Activated CD8-positive, alpha-beta memory T cell treated with anti-CD3 and anti-CD28 coated beads for 48 hours (primary cell): ENCODE measurements around the gene WTIP.
"Not testable (repeated sequence)": the region's sequence is repeated elsewhere in the genome, so short reads cannot be mapped to it uniquely, and the experiment has no call there.

Experiments used
- DNase-seq, 3 experiments: peaks; one replicate each; pipeline ENCODE4 v3.0.0-alpha.2; 2020; ENCODE audit warnings: low read depth in 2 of 3, low spot score in 2 of 3

The WTIP gene

GRCh38 chr19:34480971-34481841, at the start of gene WTIP:
WTIP (plus strand) TSS chr19:34481758; CDS start chr19:34481975, 217 bp downstream.
- DNase-seq, result no peak

GRCh38 chr19:34432797-34433196, 48.8 kb upstream of the WTIP start:
- no peak for DNase-seq

GRCh38 chr19:34436716-34437115, 44.8 kb upstream of the WTIP start:
- no peak for DNase-seq

GRCh38 chr19:34448191-34448590, 33.4 kb upstream of the WTIP start:
- no peak for DNase-seq

- no peak for DNase-seq
These were observed 28.8 kb upstream of the WTIP start for GRCh38 chr19:34452723-34453122.

GRCh38 chr19:34454091-34454490, 27.5 kb upstream of the WTIP start:
- DNase-seq, result no peak

GRCh38 chr19:34454685-34455084, 26.9 kb upstream of the WTIP start:
- DNase-seq, result no peak

GRCh38 chr19:34455783-34456480, 25.6 kb upstream of the WTIP start:
- DNase-seq, result not testable (repeated sequence)

- no peak for DNase-seq
These were observed 24.1 kb upstream of the WTIP start for GRCh38 chr19:34457446-34457845.

GRCh38 chr19:34458677-34459076, 22.9 kb upstream of the WTIP start:
- no peak for DNase-seq

GRCh38 chr19:34459614-34460013, 21.9 kb upstream of the WTIP start:
- DNase-seq, result no peak

GRCh38 chr19:34461375-34462100, 20.0 kb upstream of the WTIP start:
- DNase-seq, result no peak

GRCh38 chr19:34464785-34465184, 16.8 kb upstream of the WTIP start:
- not testable (repeated sequence) for DNase-seq

- no peak for DNase-seq
These were observed 13.1 kb upstream of the WTIP start for GRCh38 chr19:34468409-34468808.

- not testable (repeated sequence) for DNase-seq
These were observed 12.5 kb upstream of the WTIP start for GRCh38 chr19:34469026-34469425.

- DNase-seq, result no peak
These were observed 9.5 kb upstream of the WTIP start for GRCh38 chr19:34471906-34472700.

- DNase-seq, result no peak
These were observed 7.1 kb upstream of the WTIP start for GRCh38 chr19:34474233-34474989.

- DNase-seq, result peak in 1 of 3 experiments; percentile 12
These were observed 6.3 kb upstream of the WTIP start for GRCh38 chr19:34475026-34475974.

- no peak for DNase-seq
These were observed 5.5 kb upstream of the WTIP start for GRCh38 chr19:34475975-34476594.
